ENCODE measurements around the gene ZIK1.

ZIK1 gene

DNA sequence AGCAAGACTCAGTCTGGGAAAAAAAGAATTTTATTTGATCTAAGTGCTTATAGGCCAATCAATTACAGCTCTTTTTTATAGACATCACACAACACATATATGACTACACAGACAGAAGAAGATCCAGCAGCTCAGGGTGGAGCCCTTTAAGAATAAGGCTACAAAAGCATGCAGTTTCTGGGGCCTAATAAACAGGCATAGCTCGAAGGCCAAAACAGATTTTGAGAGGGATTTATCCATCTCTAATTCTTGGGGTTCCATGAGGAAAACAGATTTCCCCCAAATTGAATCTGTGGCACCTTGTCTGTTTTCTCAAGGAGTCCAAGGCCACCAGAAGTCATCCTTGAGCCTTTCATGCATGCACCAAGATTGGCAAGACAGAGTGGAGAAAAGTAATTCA, 20.4 kb upstream of the ZIK1 start:
- no peaks in the 10 kb centered on the region for H3K27me3 ChIP-seq (ENCODE audit: control insufficient read depth in 2 of 2, insufficient read depth in 2 of 2, low read length in 2 of 2)
- H3K9ac ChIP-seq (ENCODE audit: low read depth in 1 of 2, low read length in 2 of 2) = no peak overlapping the region
- H3K27ac ChIP-seq (ENCODE audit: low read depth in 2 of 2, low read length in 2 of 2) = no peak overlapping the region
- no peaks in the 10 kb centered on the region for H3K36me3 ChIP-seq (ENCODE audit: control insufficient read depth in 2 of 2, insufficient read depth in 2 of 2, low read length in 2 of 2)
- H3K4me3 ChIP-seq (ENCODE audit: low read length in 2 of 2) = no peak overlapping the region
- peaks cover 5 to 9% of the 10 kb centered on the region in 2 donors for H3K4me1 ChIP-seq (ENCODE audit: control insufficient read depth in 2 of 2, insufficient read depth in 2 of 2, low read length in 2 of 2)
- H3K9me3 ChIP-seq (ENCODE audit: control insufficient read depth in 2 of 2, low read length in 2 of 2) = peaks cover 32 to 33% of the 10 kb centered on the region in 2 donors

GRCh38 chr19:57566396-57567265, 17.3 kb upstream of the ZIK1 start:
- Histone ChIP-seq H3K4me3 (ENCODE audit: low read length in 2 of 2) (peak overlapping the region in 1 of 2 donors; percentile 17), H3K27me3 (ENCODE audit: control insufficient read depth in 2 of 2, insufficient read depth in 2 of 2, low read length in 2 of 2) (no peaks in the 10 kb centered on the region), H3K36me3 (ENCODE audit: control insufficient read depth in 2 of 2, insufficient read depth in 2 of 2, low read length in 2 of 2) (no peaks in the 10 kb centered on the region), H3K9me3 (ENCODE audit: control insufficient read depth in 2 of 2, low read length in 2 of 2) (peaks cover 48 to 54% of the 10 kb centered on the region in 2 donors), H3K27ac (ENCODE audit: low read depth in 2 of 2, low read length in 2 of 2) (no peak overlapping the region), H3K9ac (ENCODE audit: low read depth in 1 of 2, low read length in 2 of 2) (no peak overlapping the region), H3K4me1 (ENCODE audit: control insufficient read depth in 2 of 2, insufficient read depth in 2 of 2, low read length in 2 of 2) (no peaks in the 10 kb centered on the region)

- Histone ChIP-seq H3K4me1 (ENCODE audit: control insufficient read depth in 2 of 2, insufficient read depth in 2 of 2, low read length in 2 of 2) (no peaks in the 10 kb centered on the region), H3K27me3 (ENCODE audit: control insufficient read depth in 2 of 2, insufficient read depth in 2 of 2, low read length in 2 of 2) (no peaks in the 10 kb centered on the region), H3K27ac (ENCODE audit: low read depth in 2 of 2, low read length in 2 of 2) (no peak overlapping the region), H3K36me3 (ENCODE audit: control insufficient read depth in 2 of 2, insufficient read depth in 2 of 2, low read length in 2 of 2) (peaks cover 29 to 40% of the 10 kb centered on the region in 2 donors), H3K9ac (ENCODE audit: low read depth in 1 of 2, low read length in 2 of 2) (no peak overlapping the region), H3K9me3 (ENCODE audit: control insufficient read depth in 2 of 2, low read length in 2 of 2) (peaks cover 69 to 83% of the 10 kb centered on the region in 2 donors), H3K4me3 (ENCODE audit: low read length in 2 of 2) (no peak overlapping the region)
These were observed 13.2 kb upstream of the ZIK1 start for GRCh38 chr19:57570707-57571106.

DNA sequence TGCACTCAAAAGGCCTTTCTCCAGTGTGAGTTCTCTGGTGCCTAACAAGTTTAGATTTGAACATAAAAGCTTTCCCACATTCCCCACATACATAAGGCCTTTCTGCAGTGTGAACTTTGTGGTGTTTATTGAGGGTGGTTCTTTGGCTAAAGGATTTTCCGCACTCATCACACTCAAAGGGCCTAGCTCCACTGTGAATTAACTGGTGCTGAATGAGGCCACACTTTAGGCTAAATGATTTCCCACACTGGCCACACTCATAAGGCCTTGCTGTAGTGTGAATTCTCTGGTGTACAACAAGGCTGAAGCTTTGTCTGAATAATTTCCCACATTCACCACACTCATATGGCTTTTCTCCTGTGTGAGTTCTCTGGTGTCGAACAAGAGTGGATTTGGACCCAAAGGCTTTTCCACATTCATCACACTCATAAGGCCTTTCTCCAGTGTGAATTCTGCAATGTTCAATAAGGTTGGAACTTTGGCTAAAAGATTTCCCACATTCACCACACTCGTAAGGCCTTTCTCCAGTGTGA, 11.5 kb upstream of the ZIK1 start:
- peaks cover 68 to 78% of the 10 kb centered on the region in 2 donors for H3K9me3 ChIP-seq (ENCODE audit: control insufficient read depth in 2 of 2, low read length in 2 of 2)
- no peak overlapping the region for H3K27ac ChIP-seq (ENCODE audit: low read depth in 2 of 2, low read length in 2 of 2)
- H3K4me3 ChIP-seq (ENCODE audit: low read length in 2 of 2) = peak overlapping the region; percentile 14 to 20
- no peak overlapping the region for H3K9ac ChIP-seq (ENCODE audit: low read depth in 1 of 2, low read length in 2 of 2)
- H3K36me3 ChIP-seq (ENCODE audit: control insufficient read depth in 2 of 2, insufficient read depth in 2 of 2, low read length in 2 of 2) = peaks cover 37 to 56% of the 10 kb centered on the region in 2 donors
- no peaks in the 10 kb centered on the region for H3K27me3 ChIP-seq (ENCODE audit: control insufficient read depth in 2 of 2, insufficient read depth in 2 of 2, low read length in 2 of 2)
- H3K4me1 ChIP-seq (ENCODE audit: control insufficient read depth in 2 of 2, insufficient read depth in 2 of 2, low read length in 2 of 2) = no peaks in the 10 kb centered on the region

DNA sequence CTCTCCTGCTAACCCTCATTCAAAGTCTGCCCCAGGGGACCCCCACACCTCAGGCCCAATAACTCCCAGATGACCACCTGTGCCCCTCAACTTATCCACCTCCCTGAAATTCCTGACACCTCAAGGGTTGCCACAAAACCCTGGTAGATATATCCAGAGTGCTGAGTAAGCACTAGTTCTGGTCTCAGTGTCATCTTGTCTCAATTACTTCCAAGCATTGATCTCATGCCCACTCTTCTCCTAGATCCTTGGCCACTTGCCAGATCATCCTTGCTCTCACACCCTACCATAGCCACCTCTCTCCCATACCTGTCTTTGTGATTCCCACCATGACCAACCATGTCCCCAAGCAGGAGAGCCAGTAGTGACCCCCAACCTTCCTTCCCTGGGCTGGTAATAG, 7.3 kb upstream of the ZIK1 start:
- Histone ChIP-seq H3K36me3 (ENCODE audit: control insufficient read depth in 2 of 2, insufficient read depth in 2 of 2, low read length in 2 of 2) (peaks cover 37 to 56% of the 10 kb centered on the region in 2 donors), H3K9ac (ENCODE audit: low read depth in 1 of 2, low read length in 2 of 2) (no peak overlapping the region), H3K4me3 (ENCODE audit: low read length in 2 of 2) (peak overlapping the region in 1 of 2 donors; percentile 20), H3K27me3 (ENCODE audit: control insufficient read depth in 2 of 2, insufficient read depth in 2 of 2, low read length in 2 of 2) (no peaks in the 10 kb centered on the region), H3K27ac (ENCODE audit: low read depth in 2 of 2, low read length in 2 of 2) (no peak overlapping the region), H3K4me1 (ENCODE audit: control insufficient read depth in 2 of 2, insufficient read depth in 2 of 2, low read length in 2 of 2) (peaks cover 6 to 7% of the 10 kb centered on the region in 2 donors), H3K9me3 (ENCODE audit: control insufficient read depth in 2 of 2, low read length in 2 of 2) (peaks cover 45 to 49% of the 10 kb centered on the region in 2 donors)

DNA sequence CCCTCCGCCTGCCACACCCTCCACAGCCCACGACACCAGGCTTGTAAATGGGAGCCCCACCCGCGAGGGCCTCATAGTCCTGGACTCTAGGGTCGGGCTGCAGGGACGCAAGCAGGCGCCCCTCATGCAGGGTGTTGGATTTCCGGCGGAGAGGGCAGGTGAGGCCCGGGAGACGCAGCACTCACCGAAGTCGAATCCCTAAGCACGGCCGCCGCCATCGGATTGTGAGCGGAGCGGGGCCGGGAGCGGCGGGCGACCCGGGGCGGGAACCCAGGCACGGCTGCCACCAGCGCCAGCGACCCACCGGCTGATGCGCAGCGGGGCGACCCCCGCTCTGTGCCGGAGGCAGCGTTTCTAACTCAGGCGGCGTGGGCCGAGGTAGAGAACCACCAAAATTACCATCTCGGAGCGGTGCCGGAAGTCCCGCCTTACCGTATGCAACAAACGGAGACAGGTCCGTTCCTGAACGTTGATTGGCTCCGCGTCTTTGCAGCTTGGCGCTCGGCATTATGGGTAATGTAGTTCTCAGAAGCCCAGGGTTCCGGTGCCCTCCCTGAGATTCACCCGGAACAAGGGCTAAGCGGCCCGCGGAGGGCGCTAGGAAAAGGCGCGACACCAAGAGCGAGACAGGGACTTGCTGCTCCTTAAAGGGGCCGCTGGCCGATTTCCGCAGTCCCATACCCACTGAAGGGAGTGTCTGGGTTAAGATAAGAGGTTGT, 5.3 kb upstream of the ZIK1 start, which contains the start of gene ZNF416:
TSS of gene ZNF416 (minus strand) at position 425 of the 719 bp plus-strand sequence. CDS start at position 218, 207 bp downstream.
- peaks cover 7 to 8% of the 10 kb centered on the region in 2 donors for H3K4me1 ChIP-seq (ENCODE audit: control insufficient read depth in 2 of 2, insufficient read depth in 2 of 2, low read length in 2 of 2)
- peak within 1 kb of the TSS; percentile 70 to 78 for H3K9ac ChIP-seq (ENCODE audit: low read depth in 1 of 2, low read length in 2 of 2)
- peak within 1 kb of the TSS; percentile 27 to 70 for H3K27ac ChIP-seq (ENCODE audit: low read depth in 2 of 2, low read length in 2 of 2)
- H3K9me3 ChIP-seq (ENCODE audit: control insufficient read depth in 2 of 2, low read length in 2 of 2) = peaks cover 26 to 32% of the 10 kb centered on the region in 2 donors
- H3K36me3 ChIP-seq (ENCODE audit: control insufficient read depth in 2 of 2, insufficient read depth in 2 of 2, low read length in 2 of 2) = peaks cover 23 to 36% of the 10 kb centered on the region in 2 donors
- no peaks in the 10 kb centered on the region for H3K27me3 ChIP-seq (ENCODE audit: control insufficient read depth in 2 of 2, insufficient read depth in 2 of 2, low read length in 2 of 2)
- H3K4me3 ChIP-seq (ENCODE audit: low read length in 2 of 2) = peak within 1 kb of the TSS; percentile 79 to 92

DNA sequence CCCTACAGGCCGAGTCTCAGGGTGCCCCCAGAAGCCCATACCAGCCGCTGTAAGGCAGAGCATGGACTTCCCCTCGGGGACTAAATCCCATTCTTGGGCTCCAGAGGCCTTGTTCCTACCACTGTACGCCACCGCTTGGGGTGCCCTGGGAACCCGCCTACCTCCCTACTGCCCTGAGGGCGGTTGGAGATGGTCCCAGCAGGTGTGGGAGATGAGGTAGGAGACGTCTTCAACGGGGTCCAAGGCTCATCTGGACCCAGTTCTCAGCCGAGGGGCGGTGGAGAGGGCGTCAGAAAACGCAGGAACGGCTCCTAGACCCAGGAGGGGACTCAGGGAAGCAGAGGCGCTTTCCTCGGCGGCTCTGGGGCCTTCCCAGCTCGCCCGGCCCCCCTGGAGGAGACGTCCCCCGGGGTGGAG, 833 bp upstream of the ZIK1 start:
- H3K27me3 ChIP-seq (ENCODE audit: control insufficient read depth in 2 of 2, insufficient read depth in 2 of 2, low read length in 2 of 2) = no peaks in the 10 kb centered on the region

GRCh38 chr19:57587529-57587928, 3.6 kb downstream of the ZIK1 start:
- Histone ChIP-seq H3K27me3 (ENCODE audit: control insufficient read depth in 2 of 2, insufficient read depth in 2 of 2, low read length in 2 of 2) (no peaks in the 10 kb centered on the region), H3K27ac (ENCODE audit: low read depth in 2 of 2, low read length in 2 of 2) (no peak overlapping the region), H3K9me3 (ENCODE audit: control insufficient read depth in 2 of 2, low read length in 2 of 2) (peaks cover 26 to 29% of the 10 kb centered on the region in 2 donors), H3K36me3 (ENCODE audit: control insufficient read depth in 2 of 2, insufficient read depth in 2 of 2, low read length in 2 of 2) (peaks cover 8 to 26% of the 10 kb centered on the region in 2 donors), H3K4me1 (ENCODE audit: control insufficient read depth in 2 of 2, insufficient read depth in 2 of 2, low read length in 2 of 2) (peaks cover 0 to 2% of the 10 kb centered on the region in 2 donors), H3K4me3 (ENCODE audit: low read length in 2 of 2) (no peak overlapping the region), H3K9ac (ENCODE audit: low read depth in 1 of 2, low read length in 2 of 2) (no peak overlapping the region)

More for the DNA sequence above, 833 bp upstream of the ZIK1 start:
- Histone ChIP-seq H3K9ac (ENCODE audit: low read depth in 1 of 2, low read length in 2 of 2) (no peak overlapping the region), H3K4me3 (ENCODE audit: low read length in 2 of 2) (peak overlapping the region; percentile 52 to 76), H3K27ac (ENCODE audit: low read depth in 2 of 2, low read length in 2 of 2) (no peak overlapping the region), H3K36me3 (ENCODE audit: control insufficient read depth in 2 of 2, insufficient read depth in 2 of 2, low read length in 2 of 2) (peaks cover 0 to 2% of the 10 kb centered on the region in 2 donors), H3K9me3 (ENCODE audit: control insufficient read depth in 2 of 2, low read length in 2 of 2) (peaks cover 3 to 10% of the 10 kb centered on the region in 2 donors), H3K4me1 (ENCODE audit: control insufficient read depth in 2 of 2, insufficient read depth in 2 of 2, low read length in 2 of 2) (peaks cover 2 to 4% of the 10 kb centered on the region in 2 donors)

- Histone ChIP-seq H3K27ac (ENCODE audit: low read depth in 2 of 2, low read length in 2 of 2) (no peak overlapping the region), H3K4me1 (ENCODE audit: control insufficient read depth in 2 of 2, insufficient read depth in 2 of 2, low read length in 2 of 2) (peaks cover 6 to 7% of the 10 kb centered on the region in 2 donors), H3K9ac (ENCODE audit: low read depth in 1 of 2, low read length in 2 of 2) (peak overlapping the region in 1 of 2 donors; percentile 68), H3K36me3 (ENCODE audit: control insufficient read depth in 2 of 2, insufficient read depth in 2 of 2, low read length in 2 of 2) (peaks cover 5% of the 10 kb centered on the region in 2 donors), H3K9me3 (ENCODE audit: control insufficient read depth in 2 of 2, low read length in 2 of 2) (peaks cover 10 to 13% of the 10 kb centered on the region in 2 donors), H3K4me3 (ENCODE audit: low read length in 2 of 2) (peak overlapping the region; percentile 82), H3K27me3 (ENCODE audit: control insufficient read depth in 2 of 2, insufficient read depth in 2 of 2, low read length in 2 of 2) (no peaks in the 10 kb centered on the region)
These were observed 15.4 kb downstream of the ZIK1 start for GRCh38 chr19:57599377-57599760.
